Ramos (cell line): Measurements from ENCODE around the gene APBB3.

ENCODE experiments used
- in situ Hi-C: fragments of 300-500 bp; cut with MboI; formaldehyde crosslinking; loops from one replicate; pipeline ENCODE4 v1.14.3; 2022; ENCODE audit warnings: low sequenced_read_pairs; ENCODE audit not compliant: unreplicated experiment

APBB3 gene

DNA sequence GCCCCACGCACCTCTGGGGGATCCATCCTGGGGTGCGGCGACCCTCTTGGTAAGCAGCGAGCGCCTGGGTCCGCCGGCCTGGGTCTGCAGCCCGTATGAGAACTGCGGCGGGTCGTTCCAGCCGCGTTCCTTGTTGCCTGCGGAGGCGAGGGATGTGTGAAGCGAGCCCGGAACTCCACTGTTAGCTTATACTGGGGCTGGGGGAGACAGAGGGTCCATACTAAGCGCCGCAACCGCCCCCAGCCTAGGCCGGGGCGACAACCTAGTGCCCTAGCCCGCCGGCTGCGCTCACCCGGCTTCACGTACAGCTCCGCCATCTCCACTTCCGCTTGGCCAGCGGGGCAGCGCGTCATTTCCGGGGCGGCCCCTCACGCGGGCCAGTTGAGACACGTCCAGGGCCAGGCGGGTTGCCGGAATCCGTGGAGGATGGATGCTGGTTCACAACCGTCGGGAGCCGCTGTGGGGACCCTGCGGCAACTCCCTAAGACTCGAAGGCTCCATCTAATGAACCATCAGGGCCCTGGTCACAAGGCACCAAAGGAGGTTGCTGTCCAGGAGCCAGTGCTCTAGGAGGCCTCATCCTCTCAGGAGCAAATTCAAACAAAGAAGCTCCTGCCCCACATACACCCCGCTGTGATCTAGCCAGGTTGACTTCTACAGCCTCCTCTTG is 7.1 kb downstream of the APBB3 start, which contains the start of gene SRA1:
TSS of gene SRA1 (minus strand) at position 338 of the 670 bp plus-strand sequence. CDS start at position 317, 21 bp downstream.
- in situ Hi-C loops, result no loop called here

DNA sequence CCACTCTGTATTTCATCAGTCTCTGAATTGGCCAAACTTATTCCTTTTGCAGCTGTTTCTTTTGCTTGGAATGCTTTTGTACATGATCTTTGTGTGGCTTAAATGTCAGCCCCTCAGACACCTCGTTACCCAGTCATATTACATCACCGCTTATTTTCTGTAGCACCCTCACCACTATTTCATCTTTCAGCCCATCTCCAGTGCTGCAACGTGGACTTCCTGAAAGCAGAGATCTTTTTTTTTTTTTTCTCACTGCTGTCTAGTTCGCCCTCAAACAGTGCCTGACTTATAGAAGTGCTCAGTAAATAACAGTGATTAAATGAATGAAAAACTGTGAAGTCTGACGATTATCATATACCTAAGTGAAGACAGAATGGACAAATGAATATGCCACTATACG is 8.0 kb downstream of the APBB3 start:
- in situ Hi-C loops, result no loop called here

DNA sequence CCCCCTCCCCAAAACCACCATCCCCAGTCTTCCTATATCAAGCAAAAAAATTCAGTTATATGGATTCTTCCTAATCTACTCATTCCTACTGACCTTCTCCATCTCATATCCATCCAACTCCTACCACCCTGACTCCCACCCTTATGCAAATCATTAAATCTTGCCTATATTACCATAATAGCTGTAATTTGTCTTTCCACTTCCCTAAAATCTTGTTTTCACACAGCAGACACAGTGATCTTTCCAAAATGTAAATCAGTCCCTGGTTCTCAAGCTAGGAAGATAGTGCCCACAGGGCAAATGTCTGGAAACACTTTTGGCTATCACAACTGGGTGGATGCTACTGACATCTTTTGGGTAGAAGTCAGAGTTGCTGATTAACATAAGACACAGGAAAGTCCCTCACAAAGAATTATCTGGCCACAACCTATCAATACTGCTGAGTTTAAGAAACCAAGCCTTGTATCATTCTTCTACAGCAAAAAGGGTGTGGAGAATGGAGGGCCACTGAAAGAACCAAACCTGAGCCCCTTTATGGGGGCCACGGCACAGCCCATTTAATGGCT is 8.6 kb downstream of the APBB3 start:
- in situ Hi-C loops, result no loop called here

DNA sequence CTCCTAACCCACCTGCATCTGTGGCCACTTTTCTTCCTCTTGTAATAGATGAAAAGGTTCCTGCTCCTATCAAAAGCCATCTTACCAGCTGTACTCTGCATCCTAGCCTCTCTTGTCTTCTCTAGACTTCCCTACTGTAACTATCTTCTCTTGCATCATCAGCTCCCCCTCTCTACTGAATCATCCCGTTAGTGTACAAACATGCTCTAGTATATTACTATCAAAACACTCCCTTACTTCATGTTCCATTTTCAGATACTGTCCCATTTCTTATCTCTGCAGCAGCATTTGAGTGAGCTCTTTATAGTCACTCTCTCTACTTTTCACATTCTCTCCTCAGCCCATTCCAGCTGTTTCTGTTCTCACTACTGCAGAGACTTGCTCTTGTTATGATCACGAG is 9.9 kb downstream of the APBB3 start:
- in situ Hi-C loops, result no loop called here

DNA sequence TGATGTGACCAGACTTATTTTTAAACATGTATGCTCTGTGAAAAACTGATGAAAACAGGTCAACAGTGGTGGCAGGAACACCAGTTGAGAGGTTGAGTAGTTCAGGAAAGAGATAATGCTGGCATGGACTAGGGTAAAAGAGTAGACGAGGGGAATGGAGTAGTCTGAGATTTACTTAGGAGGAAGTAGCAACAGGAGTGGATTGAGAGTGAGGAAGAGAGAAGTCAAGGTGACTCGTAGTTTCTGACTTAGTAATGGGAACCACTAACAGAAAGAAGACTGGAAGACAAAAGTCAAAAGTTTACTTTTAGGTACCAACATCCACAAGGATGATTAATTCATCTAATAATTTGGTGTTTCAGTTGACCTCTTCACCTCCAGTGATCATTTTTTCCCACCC is 10.7 kb downstream of the APBB3 start:
- in situ Hi-C loops, result no loop called here

DNA sequence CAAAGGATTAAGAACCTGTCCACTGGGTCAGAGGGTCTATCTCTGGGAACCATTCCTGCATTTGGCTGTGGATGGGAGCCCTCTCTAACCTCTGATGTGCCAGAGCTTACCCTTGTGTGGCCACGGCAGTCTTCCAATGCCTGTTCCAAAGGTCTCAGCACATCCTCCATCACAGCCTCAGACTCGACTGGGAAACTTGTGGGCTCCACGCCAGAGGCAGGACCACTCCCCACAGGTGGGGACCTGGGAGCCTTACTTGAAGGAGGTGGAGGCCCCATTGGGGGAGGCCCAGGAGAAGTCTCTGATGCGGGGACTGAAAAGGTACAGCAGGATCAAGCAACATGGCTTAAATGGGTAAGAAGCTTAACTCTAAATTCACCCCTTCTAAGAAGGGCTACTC is 12.5 kb downstream of the APBB3 start:
- in situ Hi-C loops, result no loop called here

DNA sequence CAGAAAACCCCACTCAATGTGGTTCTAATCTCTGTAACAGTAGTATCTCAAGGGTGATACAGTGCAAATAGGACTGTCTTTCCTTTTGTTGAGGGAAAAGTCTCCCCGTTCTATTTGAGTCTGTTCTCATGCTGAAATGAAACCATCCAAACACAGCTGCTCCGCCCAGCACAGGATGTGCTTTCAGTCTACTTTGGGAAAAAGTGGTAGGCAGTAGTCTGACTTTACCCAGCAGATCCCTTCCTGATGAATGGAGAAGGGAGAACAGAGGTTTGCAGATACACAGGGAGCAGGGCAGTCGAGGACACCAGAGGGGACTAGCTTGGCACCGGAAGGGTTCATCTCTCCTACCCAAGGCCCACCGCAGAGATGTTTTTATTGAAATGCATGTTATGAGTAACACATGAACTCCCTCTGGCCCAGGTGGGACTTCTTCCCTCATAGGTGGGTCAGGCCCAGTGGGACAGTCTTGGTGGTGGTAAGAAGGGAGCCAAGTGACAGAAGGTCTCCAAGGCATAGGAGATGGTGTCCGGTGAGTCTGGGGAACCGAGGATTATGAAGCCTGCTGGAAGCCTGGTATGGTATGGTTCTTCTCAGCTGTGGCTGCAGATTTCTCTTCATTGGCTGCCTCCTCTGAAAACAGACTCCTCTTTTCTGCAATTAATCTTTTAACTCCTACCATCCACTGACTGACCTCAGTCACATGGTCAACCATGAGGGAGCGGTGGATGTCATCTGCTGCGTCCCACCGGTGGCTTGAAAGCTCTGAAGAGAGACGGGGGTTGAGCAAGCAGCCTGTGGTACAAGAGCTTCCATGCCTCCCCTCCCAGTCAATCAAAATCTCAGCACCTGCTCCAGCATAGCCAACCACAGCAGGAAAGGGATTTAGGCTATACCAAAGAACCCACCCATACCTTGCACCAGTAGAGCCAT is 14.0 kb downstream of the APBB3 start:
- in situ Hi-C loops, result no loop called here

DNA sequence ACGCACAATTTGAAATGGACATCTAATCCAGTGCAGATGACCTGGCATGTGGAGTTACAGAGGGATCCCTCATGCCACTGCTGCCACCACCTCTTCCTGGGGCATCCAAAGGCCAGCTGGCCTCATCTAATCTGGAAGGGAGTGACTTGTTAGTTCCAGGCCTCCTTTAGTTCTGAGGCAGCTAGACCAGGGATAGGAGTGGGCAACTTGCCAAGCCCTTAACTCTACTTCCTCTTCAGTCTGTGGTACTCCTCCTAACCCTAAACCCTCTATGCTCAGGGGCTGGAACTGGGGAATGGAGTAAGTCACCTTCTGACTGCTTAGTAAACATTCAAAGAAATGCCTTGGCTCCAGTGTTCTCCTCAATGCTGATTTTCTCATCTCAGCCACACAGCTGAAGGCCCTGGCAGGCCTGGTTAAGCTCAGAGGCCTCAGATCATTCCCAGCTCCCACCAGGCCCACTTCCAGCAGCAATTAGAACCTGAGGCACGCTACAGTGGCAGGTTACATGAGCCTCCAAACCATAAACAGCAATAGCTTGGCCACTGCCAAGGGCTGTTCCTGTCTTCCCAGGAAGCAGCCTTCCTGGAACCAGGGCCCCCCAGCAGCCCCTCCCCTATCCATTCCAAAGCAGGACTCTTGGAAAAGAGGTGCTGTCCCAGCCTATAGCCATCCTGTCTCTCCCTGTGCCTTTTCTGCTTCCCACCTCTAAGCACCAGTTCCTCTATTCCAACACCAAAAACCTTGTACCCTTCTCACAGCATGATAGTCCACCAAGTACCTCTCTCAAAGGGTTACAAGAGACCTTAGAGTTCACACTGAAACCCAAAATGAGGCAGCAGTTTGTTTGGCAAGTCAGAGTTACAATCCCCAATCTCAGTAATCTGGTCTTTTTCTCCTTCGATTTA is 14.9 kb downstream of the APBB3 start:
- in situ Hi-C loops, result no loop called here

DNA sequence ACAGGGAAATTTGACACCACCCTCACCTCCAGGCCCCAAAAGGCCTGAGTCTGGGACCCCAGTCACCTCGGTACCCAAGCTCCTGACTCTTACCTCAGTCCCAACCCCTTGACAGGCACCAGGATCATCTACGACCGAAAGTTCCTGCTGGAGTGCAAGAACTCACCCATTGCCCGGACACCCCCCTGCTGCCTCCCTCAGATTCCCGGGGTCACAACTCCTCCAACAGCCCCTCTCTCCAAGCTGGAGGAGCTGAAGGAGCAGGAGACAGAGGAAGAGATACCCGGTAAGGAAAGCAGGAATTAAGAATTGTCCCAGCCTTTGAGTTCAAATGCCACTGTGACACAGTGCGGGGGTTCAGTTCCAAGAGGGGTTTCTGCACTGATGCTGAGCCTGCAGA is 15.6 kb downstream of the APBB3 start:
- in situ Hi-C loops, result no loop called here

DNA sequence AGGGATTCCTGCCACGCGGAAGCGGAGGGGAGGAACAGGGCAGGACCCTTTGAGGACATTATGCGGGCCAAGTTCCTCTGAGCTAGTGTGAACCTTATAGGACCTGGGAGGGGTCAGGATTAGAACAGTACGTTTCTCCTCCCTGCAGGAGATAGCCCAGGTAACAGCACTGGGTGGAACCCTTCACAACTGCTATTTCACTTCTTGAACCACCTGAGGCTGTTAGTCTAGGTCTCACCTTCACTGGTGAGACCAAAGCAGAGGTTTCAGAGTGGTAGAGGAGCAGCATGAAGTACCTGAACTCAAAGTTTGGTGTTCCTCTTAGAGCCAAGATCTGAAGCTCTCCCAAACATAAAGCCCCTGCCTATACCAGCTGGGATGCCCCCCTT is 16.1 kb downstream of the APBB3 start:
- in situ Hi-C loops, result no loop called here

DNA sequence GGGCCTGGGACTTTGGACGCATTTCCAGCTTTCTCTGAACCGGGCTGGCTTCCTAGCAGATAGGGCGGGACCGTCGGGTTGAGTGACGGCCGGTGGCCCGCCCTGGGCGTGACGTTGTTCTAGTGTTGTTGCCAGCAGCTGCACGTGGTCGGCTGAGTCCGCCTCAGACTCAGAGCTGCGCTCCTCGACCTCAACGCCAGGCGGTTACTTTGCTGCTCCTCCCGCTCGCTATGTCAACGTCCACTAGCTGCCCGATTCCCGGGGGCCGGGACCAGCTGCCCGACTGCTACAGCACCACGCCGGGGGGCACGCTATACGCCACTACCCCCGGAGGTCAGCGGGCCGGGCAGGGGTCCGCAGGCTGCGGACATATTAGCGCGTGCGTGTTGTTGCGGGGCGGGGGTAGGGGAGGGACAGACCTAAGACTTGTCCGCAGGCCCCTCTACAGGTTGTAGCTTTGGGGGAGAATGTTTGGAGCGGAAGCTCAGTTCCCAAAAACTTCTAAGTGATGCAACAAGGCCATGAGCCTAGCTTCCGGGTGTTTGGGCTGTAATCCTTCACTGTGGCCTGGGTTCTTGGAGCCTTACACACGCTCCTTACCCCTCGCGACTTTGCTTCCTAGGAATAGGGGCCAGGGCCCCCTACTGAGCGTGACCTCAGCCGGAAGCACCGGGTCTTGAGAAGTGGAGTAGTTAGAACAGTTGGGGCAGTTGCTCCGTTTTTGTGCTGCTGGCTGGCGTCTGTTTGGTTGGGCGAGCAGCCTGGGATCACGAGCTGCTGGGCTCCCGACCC is 16.7 kb downstream of the APBB3 start, which contains the start of gene EIF4EBP3:
TSS of gene EIF4EBP3 (plus strand) at position 155 of the 792 bp plus-strand sequence. CDS start at position 231, 76 bp downstream.
- in situ Hi-C loops, result no loop called here

DNA sequence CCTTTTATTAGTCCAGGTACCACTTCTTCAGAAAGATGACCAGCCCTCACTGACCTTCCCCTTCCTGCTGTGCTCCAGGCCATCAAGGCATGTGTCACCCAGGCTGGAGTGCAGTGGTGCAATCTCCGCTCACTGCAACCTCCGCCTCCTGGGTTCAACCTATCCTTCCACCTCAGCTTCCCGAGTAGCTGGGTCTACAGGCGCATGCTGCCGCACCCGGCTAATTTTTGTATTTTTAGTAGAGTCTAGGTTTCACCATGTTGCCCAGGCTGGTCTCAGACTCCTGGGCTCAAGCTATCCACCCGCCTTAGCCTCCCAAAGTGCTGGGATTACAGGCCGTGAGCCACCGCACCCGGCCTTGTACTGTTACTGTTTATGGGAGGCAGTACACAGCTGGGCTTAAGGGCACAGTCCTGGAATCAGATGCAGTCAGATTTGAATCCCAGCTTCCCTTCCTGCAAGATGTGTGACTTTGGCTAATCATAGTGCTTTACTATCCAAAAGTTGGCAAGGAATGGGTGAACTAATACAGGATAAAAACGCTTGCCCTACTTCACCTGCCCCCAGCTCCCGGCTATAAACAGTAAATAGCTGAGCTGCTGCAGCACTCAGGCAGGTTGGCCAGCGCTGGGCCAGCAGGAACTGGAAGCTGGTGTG is 17.4 kb downstream of the APBB3 start:
- in situ Hi-C loops, result no loop called here

DNA sequence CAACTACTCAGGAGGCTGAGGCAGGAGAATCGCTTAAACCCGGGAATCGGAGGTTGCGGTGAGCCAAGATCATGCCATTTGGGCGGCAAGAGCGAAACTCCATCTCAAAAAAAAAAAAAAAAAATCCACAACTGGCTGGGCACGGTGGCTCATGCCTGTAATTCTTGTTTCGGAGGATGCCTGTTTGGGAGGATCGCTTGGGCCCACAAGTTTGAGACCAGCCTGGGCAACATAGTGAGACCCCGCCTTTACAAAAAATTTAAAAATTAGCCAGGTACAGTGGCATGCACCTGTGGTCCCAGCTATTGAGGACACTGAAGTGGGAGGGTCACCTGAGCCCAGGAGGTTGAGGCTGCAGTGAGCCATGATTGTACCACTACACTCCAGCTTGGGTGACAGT is 18.8 kb downstream of the APBB3 start:
- in situ Hi-C loops, result no loop called here

DNA sequence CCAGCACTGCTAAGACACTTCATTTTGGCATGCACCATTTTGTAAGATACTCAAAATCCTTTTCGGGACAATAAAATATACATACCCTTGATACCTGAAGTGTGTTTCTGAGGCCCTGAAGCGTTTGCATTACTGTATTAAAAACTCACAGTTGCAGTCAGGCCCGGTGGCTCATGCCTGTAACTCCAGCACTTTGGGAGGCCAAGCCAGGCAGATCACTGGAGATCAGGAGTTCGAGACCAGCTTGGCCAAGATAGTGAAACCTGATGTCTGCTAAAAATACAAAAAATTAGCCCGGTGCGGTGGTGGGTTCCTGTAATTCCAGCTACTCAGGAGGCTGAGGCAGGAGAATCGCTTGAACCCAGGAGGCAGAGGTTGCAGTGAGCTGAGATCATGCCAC is 19.4 kb downstream of the APBB3 start:
- in situ Hi-C loops, result no loop called here

DNA sequence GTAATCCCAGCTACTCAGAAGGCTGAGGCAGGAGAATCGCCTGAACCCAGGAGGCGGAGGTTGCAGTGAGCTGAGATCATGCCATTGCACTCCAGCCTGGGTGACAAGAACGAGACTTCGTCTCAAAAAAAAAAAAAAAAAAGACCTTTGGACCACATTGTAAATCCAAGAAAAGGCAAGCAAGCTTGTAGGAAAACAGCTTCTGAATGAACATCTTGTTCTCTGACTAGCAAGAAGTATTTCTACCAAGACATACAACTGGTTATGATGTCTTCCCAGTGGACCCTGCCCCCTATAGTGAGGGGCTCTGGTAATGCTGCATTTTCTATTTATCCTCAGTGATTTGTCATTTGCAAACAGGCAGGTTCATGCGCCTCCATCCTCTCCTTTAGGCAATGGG is 21.4 kb downstream of the APBB3 start:
- in situ Hi-C loops, result no loop called here

DNA sequence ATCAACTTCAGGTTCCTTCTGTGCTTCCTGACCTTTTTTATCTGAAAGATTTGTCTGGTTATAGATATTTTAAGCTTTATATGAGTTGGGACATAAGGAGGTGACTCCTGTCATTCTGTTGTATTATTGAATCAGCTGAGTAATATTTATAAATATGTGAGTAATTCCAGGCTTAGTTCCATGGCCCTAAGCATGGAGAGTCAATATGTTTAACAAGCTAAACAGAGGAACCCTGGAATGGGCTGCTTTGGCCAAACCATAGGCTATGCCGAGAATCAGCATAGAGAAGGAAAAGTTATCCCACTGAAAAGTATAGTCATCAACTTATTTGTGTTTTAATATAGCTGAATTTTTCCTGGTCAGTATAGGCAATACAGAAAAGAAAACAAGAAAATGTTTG is 24.2 kb downstream of the APBB3 start:
- in situ Hi-C loops, result no loop called here

DNA sequence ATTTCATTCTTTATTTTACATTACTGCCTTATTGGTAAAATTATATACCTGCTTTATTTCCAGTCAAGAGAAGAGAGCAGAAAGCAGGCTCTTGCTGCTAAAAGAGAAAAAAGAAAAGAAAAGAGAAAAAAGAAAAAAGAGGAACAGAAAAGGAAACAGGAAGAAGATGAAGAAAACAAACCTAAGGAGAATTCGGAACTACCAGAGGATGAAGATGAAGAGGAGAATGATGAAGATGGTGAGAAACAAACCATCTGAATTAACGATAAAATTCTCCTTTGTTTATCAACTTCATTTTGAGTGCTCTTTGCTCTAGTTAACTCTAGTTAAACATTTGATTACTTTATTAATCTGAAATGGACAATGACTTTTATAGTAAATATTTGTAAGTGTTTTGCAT is 40.4 kb downstream of the APBB3 start:
- in situ Hi-C loops, result no loop called here

DNA sequence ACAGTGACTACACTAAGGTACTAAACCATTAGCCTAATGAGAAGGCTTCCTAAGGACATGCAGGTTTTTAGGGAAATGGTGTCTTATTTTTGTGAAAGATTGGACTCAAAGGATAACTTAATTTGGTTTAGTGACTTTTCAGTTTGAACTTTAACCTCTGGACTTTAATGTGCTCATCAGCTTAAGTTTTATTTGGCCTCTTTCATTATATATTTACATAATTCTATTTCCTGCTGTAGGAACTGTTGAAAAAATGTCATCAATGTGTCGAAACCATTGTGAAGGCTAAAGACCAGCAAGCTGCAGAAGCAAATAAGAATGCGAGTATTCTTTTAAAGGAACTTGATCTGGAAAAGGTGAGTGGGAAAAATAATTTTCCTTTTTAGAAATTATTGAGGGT is 51.3 kb downstream of the APBB3 start:
- in situ Hi-C loops, result no loop called here

DNA sequence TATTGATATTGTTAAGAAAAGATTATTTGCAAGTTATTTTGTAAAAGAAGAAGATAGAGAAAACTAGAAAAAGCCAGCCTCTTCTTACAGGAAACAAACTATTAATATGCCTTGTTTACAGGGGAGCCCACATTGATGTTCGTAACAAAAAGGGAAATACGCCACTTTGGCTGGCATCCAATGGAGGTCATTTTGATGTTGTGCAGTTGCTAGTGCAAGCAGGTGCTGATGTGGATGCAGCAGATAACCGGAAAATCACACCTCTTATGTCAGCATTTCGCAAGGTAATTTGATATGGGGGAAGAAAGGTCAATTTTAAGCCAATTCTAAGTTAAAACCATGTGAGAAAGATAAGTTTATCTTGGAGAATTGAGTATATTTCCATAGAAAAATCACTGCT is 54.5 kb downstream of the APBB3 start:
- in situ Hi-C loops, result no loop called here
